ENCODE measurements around the gene CASP3.
A peak's percentile ranks its signal among the peaks of the same experiment; 100 is the strongest.
"Not testable (repeated sequence)": the region's sequence is repeated elsewhere in the genome, so short reads cannot be mapped to it uniquely, and the experiment has no call there.

Gene CASP3

GRCh38 chr4:184617600-184618196, 31.5 kb downstream of the CASP3 start:
- DNase-seq (ENCODE audit: low read depth): peak; percentile 33
- TF ChIP-seq CTCF (IDR thresholded peaks at IDR 0.05; ENCODE audit: low read length, missing control alignments): no peak

GRCh38 chr4:184616633-184617551, 32.4 kb downstream of the CASP3 start:
- no peak overlapping the region for H3K4me3 ChIP-seq (replicated peaks; ENCODE audit: low read depth, low read length)
- no peak for DNase-seq (ENCODE audit: low read depth)
- no peak for TF ChIP-seq CTCF (IDR thresholded peaks at IDR 0.05; ENCODE audit: low read length, missing control alignments)

More at GRCh38 chr4:184617600-184618196, 31.5 kb downstream of the CASP3 start:
- H3K4me3 ChIP-seq (replicated peaks; ENCODE audit: low read depth, low read length): no peak overlapping the region

- DNase-seq (ENCODE audit: low read depth); H3K4me3 ChIP-seq (replicated peaks; ENCODE audit: low read depth, low read length): not testable (repeated sequence)
Measured at GRCh38 chr4:184616168-184616567, 33.1 kb downstream of the CASP3 start.

GRCh38 chr4:184614509-184614908, 34.7 kb downstream of the CASP3 start:
- TF ChIP-seq CTCF (IDR thresholded peaks at IDR 0.05; ENCODE audit: low read length, missing control alignments): no peak
- no peak for DNase-seq (ENCODE audit: low read depth)
- H3K4me3 ChIP-seq (replicated peaks; ENCODE audit: low read depth, low read length): no peak overlapping the region

- DNase-seq (ENCODE audit: low read depth): no peak
- TF ChIP-seq CTCF (IDR thresholded peaks at IDR 0.05; ENCODE audit: low read length, missing control alignments): no peak
- no peak overlapping the region for H3K4me3 ChIP-seq (replicated peaks; ENCODE audit: low read depth, low read length)
Measured at GRCh38 chr4:184613405-184613804, 35.8 kb downstream of the CASP3 start.

GRCh38 chr4:184612074-184612473, 37.2 kb downstream of the CASP3 start:
- no peak for DNase-seq (ENCODE audit: low read depth)
- no peak overlapping the region for H3K4me3 ChIP-seq (replicated peaks; ENCODE audit: low read depth, low read length)
- TF ChIP-seq CTCF (IDR thresholded peaks at IDR 0.05; ENCODE audit: low read length, missing control alignments): no peak

GRCh38 chr4:184607429-184607828, 41.8 kb downstream of the CASP3 start:
- DNase-seq (ENCODE audit: low read depth); H3K4me3 ChIP-seq (replicated peaks; ENCODE audit: low read depth, low read length): not testable (repeated sequence)

- H3K4me3 ChIP-seq (replicated peaks; ENCODE audit: low read depth, low read length); DNase-seq (ENCODE audit: low read depth): not testable (repeated sequence)
Measured at GRCh38 chr4:184602857-184603256, 46.4 kb downstream of the CASP3 start.

- not testable (repeated sequence) for H3K4me3 ChIP-seq (replicated peaks; ENCODE audit: low read depth, low read length); DNase-seq (ENCODE audit: low read depth)
Measured at GRCh38 chr4:184600982-184601381, 48.3 kb downstream of the CASP3 start.
